Activated naive CD8-positive, alpha-beta T cell treated with anti-CD3 and anti-CD28 coated beads, Interleukin-2, amount 50 U/mL, for 24 hours (primary cell): ENCODE results near the gene PCDH8.
A peak's percentile ranks its signal among the peaks of the same experiment; 100 is the strongest.

Source experiments
- ATAC-seq: fragments of 150-1000 bp; cut with Tn5 transposase; one replicate; pipeline ENCODE4 v1.10.0; 2021
- DNase-seq: peaks from one replicate; pipeline ENCODE4 v3.0.0; 2021
- H3K27ac Mint-ChIP-seq: one replicate; pipeline ENCODE4 v1.8.0; 2021; ENCODE audit warnings: mild to moderate bottlenecking, mixed read lengths
- H3K27me3 Mint-ChIP-seq: one replicate; pipeline ENCODE4 v1.8.0; 2021; ENCODE audit warnings: mixed read lengths
- H3K36me3 Mint-ChIP-seq: one replicate; pipeline ENCODE4 v1.8.0; 2021; ENCODE audit warnings: low read depth, mixed read lengths
- H3K4me1 Mint-ChIP-seq: one replicate; pipeline ENCODE4 v1.8.0; 2021; ENCODE audit warnings: mixed read lengths
- H3K4me3 Mint-ChIP-seq: one replicate; pipeline ENCODE4 v1.8.0; 2021; ENCODE audit warnings: mild to moderate bottlenecking, moderate library complexity, mixed read lengths
- H3K9me3 Mint-ChIP-seq: one replicate; pipeline ENCODE4 v1.8.0; 2021; ENCODE audit warnings: mixed read lengths

The PCDH8 gene, protein sequence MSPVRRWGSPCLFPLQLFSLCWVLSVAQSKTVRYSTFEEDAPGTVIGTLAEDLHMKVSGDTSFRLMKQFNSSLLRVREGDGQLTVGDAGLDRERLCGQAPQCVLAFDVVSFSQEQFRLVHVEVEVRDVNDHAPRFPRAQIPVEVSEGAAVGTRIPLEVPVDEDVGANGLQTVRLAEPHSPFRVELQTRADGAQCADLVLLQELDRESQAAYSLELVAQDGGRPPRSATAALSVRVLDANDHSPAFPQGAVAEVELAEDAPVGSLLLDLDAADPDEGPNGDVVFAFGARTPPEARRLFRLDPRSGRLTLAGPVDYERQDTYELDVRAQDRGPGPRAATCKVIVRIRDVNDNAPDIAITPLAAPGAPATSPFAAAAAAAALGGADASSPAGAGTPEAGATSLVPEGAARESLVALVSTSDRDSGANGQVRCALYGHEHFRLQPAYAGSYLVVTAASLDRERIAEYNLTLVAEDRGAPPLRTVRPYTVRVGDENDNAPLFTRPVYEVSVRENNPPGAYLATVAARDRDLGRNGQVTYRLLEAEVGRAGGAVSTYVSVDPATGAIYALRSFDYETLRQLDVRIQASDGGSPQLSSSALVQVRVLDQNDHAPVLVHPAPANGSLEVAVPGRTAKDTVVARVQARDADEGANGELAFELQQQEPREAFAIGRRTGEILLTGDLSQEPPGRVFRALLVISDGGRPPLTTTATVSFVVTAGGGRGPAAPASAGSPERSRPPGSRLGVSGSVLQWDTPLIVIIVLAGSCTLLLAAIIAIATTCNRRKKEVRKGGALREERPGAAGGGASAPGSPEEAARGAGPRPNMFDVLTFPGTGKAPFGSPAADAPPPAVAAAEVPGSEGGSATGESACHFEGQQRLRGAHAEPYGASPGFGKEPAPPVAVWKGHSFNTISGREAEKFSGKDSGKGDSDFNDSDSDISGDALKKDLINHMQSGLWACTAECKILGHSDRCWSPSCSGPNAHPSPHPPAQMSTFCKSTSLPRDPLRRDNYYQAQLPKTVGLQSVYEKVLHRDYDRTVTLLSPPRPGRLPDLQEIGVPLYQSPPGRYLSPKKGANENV

DNA sequence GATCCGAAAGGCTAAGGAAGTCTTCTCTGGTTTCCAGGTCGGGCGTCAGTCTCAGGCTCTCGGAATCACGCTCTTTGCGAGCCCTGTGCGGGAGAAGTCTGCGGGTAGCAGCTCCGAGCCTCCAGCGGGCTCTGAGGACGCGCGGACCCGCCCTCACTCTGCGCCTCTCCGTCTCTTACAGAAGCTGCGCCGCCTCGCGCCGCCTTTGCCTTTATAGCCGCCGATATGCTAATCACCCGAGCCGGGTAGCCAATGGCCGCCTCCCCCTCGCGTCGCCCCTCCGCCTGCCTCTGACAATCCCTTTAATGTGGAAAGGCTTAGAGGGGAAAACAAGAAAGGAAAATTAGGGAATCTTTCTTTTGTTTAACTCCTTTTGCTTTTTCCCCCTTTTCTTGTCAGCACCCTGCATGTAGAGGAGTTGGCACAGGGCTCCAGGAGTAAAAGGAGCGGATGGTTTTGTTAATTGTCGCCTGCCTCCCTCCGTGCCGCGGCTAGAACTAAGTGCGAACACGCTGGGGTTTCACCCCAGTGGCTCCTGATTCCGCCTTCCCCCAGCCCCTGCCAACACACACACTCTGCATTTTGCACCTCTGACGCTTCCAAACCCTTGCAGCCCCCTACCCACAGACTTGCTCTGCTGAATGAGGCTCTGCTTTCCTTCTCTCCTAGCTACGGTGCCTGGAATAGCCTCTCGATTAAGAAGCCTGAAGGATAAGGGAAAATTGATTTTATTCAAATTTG lies at the start of gene PCDH8:
Gene PCDH8 (minus strand): TSS at position 186 of the 741 bp plus-strand sequence. CDS start 204 bp downstream, outside the sequence.
- Mint-ChIP-seq H3K9me3 (no peaks in the 10 kb centered on the region), H3K4me3 (no peak within 1 kb of the TSS), H3K27me3 (peaks cover 73% of the 10 kb centered on the region), H3K4me1 (peaks cover 22% of the 10 kb centered on the region), H3K27ac (no peak within 1 kb of the TSS), H3K36me3 (peaks cover 7% of the 10 kb centered on the region)
- ATAC-seq, result no peak
- DNase-seq, result peak; percentile 8

DNA sequence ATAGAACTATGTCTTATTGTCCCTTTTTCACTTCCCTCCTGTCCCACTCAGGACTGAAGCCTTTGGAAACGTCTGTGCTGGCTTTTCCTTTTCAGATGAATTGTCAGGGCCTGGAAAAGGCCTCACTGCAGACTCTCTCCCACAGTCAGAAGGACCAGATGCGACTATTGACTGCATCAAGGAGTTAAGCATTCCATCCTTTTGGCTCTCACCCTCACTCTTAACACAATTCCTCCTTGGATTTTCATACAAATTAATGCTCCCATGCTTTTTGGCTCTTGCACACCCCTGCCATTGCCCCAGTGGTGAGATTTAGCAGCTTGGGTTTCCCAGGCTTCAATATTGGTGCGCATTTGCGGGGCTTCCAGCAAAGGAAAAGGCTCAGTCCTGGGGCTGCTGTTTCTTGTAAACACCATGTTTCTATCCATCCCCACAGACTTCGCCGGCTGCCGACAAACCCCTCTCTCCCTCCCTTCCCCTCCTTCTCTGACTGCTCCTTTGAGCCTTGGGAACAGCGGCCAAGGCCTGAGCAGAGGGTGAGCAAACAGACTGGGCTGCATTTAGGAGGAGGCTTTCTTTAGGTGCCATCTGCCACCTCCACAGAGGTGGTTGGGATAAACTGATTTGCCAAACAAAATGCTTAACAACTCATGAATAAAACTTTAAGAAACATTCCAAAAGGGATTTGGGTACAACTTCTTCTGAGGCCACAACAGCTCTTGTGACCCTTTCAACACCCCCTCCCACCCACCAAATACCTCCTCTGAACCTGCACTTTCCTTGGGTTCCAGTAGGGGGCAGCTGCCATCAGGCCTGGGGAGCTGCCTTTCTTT lies 48.6 kb upstream of the PCDH8 start:
- no peaks in the 10 kb centered on the region for H3K4me1 Mint-ChIP-seq
- no peaks in the 10 kb centered on the region for H3K9me3 Mint-ChIP-seq
- ATAC-seq (no peak), DNase-seq (no peak)
- no peaks in the 10 kb centered on the region for H3K36me3 Mint-ChIP-seq
- no peaks in the 10 kb centered on the region for H3K27me3 Mint-ChIP-seq
- no peak overlapping the region for H3K27ac Mint-ChIP-seq
- no peak overlapping the region for H3K4me3 Mint-ChIP-seq

DNA sequence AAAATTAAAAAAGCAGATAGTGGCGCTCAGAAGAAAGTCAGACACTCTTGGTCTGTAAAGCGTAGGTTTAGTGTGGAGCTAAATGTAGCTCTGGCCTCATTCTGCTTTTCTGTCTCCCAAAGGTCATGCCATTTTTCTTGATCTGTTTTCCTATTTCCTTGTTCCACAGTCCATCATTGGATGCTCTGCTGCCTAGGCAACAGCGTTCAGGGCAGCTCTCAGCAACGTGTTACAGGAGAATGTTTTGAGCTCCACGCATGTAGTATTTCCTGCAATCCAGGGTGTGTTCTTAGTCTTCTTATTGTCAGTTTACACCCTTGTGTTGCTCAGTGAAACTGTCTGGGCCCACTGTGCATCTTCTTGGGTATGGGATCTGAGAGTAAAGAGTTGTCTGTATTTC lies 46.0 kb upstream of the PCDH8 start:
- no peak overlapping the region for H3K4me3 Mint-ChIP-seq
- ATAC-seq (no peak), DNase-seq (no peak)
- no peak overlapping the region for H3K27ac Mint-ChIP-seq
- no peaks in the 10 kb centered on the region for H3K27me3 Mint-ChIP-seq
- H3K36me3 Mint-ChIP-seq, result no peaks in the 10 kb centered on the region
- no peaks in the 10 kb centered on the region for H3K9me3 Mint-ChIP-seq
- H3K4me1 Mint-ChIP-seq, result no peaks in the 10 kb centered on the region

DNA sequence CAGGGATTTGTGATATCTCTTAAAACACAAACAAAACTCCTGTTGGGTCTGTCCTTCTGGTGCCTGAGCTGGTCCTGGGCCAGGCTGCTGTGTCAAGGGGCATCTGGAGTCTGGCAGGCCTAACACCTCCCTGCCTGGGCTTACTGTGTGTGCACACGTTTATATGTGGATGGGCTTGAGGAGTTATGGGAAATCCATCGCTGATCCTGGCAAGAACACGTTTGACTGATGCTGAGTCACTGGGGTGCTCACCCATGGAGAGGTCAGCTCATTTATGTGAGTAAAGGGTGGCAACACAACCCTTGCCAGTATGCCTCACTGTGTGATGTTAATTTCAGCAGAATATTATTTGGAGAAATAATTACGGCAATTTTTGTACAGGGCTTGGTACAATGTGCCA lies 44.5 kb upstream of the PCDH8 start:
- ATAC-seq (no peak), DNase-seq (no peak)
- Mint-ChIP-seq H3K27me3 (no peaks in the 10 kb centered on the region), H3K4me1 (no peaks in the 10 kb centered on the region), H3K4me3 (no peak overlapping the region), H3K36me3 (no peaks in the 10 kb centered on the region), H3K27ac (no peak overlapping the region), H3K9me3 (no peaks in the 10 kb centered on the region)

DNA sequence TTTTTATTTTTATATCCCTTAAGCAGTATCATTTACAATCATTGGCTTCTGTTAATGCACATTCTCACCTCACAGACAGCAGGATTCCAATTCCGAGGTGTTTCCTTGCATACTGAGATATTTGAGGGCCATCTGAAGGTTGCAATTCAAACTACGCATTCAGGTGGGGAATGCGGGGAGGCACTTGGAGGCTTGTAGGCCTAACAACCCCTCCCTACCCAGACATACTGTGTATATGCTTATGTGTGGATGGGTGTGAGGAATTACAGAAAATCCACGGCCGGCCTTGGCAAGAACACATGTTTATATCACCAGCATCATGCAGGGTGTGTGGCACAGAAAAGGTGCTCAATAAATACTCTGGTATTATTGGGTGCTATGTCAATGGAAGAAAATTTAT lies 43.3 kb upstream of the PCDH8 start:
- no peak for ATAC-seq
- Mint-ChIP-seq H3K4me3 (no peak overlapping the region), H3K27me3 (no peaks in the 10 kb centered on the region), H3K36me3 (no peaks in the 10 kb centered on the region), H3K27ac (no peak overlapping the region), H3K4me1 (no peaks in the 10 kb centered on the region), H3K9me3 (no peaks in the 10 kb centered on the region)
- DNase-seq, result no peak

DNA sequence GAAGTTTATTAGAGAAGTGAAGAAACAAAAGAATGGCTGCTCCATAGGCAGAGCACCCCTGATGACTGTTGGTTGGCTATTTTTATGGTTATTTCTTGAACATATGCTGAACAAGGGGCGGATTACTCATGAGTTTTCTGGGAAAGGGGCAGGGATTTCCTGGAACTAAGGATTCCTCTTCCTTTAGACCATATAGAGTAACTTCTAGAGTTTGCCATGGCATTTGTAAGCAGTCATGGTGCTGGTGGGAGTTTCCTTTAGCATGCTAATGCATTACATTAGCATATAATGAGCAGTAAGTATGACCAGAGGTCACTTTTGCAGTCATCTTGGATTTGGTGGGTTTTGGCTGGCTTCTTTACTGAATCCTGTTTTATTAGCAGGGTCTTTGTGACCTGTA lies 38.7 kb upstream of the PCDH8 start:
- Mint-ChIP-seq H3K27ac (no peak overlapping the region), H3K27me3 (peaks cover 4% of the 10 kb centered on the region)
- ATAC-seq, result no peak

DNA sequence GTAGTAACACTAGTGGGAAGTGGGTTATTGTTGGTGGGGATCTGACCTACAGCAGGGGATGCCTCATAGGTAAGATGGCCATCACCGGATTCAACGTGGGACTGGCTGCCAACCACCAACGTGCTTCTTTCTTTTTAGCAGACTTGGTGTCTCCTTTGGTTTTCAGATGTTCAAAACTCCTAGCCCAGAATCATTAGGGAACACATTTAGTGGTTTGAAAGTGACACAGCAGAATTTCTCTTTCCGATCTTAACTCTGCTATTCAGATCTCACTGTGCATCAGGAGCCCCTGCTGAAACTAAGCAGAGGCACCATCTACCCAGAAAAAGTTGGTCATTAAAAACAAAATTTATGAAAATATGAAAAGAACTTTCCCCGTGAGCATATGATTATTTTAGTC lies 36.7 kb upstream of the PCDH8 start:
- Mint-ChIP-seq H3K4me1 (no peaks in the 10 kb centered on the region), H3K36me3 (no peaks in the 10 kb centered on the region), H3K27ac (no peak overlapping the region), H3K4me3 (no peak overlapping the region), H3K9me3 (no peaks in the 10 kb centered on the region), H3K27me3 (peaks cover 7% of the 10 kb centered on the region)
- no peak for DNase-seq
- ATAC-seq, result no peak

More for the DNA sequence above, 38.7 kb upstream of the PCDH8 start:
- no peak for DNase-seq
- Mint-ChIP-seq H3K4me1 (no peaks in the 10 kb centered on the region), H3K4me3 (no peak overlapping the region), H3K36me3 (no peaks in the 10 kb centered on the region), H3K9me3 (no peaks in the 10 kb centered on the region)

DNA sequence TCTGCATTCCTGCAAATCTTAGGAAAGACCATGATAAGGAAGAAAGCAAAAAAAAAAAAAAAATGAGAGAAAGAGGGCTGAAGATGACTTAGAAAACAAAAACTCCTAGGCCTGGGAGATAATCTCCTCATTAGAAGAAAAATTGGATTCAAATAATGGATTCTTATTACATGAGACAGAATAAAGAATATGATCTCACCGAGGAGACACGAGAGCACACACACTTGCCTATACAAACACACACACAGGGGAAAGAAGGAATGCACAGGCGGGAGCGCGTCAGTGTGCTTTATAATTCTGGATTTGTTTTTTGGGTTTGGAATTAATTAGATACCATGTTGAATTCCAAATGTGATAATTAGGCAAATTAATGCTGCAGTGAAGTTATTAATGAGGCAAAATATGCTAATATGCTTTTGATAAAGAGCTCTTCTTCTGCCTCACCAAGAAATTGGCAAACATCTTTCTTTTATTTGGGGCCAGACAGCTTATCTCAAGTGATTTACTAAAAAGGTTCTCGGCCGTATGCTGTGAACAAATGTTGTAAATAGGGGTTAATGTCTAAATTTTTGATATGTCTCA lies 36.1 kb upstream of the PCDH8 start:
- Mint-ChIP-seq H3K4me3 (no peak overlapping the region), H3K9me3 (no peaks in the 10 kb centered on the region), H3K27ac (no peak overlapping the region), H3K36me3 (no peaks in the 10 kb centered on the region), H3K4me1 (no peaks in the 10 kb centered on the region), H3K27me3 (peaks cover 12% of the 10 kb centered on the region)
- DNase-seq (no peak), ATAC-seq (no peak)

DNA sequence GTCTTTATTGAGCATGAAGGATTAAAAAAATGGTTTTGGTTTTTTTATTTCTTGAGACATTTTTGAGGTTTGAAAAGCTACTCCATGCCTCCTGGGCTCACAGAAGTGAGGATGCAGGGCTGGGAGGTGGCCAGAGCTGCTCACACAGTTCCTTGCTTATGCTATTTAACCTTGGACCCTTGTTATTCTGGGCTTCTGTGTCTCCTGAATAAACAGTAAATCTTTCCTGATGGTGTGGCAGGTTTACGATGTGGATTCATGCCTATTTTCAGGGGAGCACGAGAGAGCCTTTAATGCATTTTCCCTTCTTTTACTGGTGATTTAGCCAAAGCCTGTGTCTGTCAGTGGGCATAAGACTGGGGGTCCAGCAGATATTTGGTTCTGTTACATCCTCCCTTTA lies 34.3 kb upstream of the PCDH8 start:
- Mint-ChIP-seq H3K4me3 (no peak overlapping the region), H3K4me1 (no peaks in the 10 kb centered on the region), H3K36me3 (no peaks in the 10 kb centered on the region), H3K9me3 (peaks cover 5% of the 10 kb centered on the region), H3K27me3 (peaks cover 15% of the 10 kb centered on the region), H3K27ac (no peak overlapping the region)
- ATAC-seq, result no peak
- no peak for DNase-seq

DNA sequence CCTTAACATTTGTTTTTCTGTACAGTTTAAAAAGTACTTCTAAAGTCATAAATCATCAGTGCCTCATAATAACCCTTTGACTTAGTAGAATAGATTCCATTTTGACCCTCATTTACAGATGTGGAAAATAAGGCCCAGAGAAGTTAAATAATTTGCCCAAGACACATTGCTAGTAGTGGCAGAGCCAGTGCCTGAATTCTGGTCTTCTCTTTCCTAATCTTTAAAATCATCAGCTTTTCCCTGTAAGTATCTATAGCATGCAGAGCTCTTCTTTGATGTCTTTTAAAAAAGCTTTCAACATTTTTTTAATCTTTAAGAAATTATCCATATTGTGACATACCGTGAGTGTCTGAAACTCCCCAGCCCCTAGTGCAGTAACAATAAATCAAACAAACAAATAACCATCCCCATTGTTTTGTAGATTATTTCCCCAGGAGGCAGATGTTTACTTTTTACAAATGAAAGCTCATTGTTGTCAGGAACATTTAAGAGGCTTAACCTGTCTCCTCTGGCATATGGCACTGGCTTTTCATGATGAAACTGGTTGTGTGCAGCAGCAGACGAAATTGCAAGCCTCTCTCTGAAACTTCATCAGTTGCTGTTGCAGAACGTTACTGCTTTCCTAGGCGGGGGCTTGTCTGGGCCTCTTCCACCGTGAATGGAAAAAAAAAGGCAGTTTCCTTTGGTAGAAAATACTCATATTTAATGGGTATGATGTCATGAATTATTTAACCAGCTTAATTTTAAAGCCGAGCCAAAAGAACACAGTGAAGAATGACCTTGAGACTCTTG lies 31.7 kb upstream of the PCDH8 start:
- ATAC-seq, result no peak
- H3K9me3 Mint-ChIP-seq, result peaks cover 16% of the 10 kb centered on the region
- H3K27me3 Mint-ChIP-seq, result peaks cover 20% of the 10 kb centered on the region
- no peak overlapping the region for H3K27ac Mint-ChIP-seq
- no peak for DNase-seq
- no peak overlapping the region for H3K4me3 Mint-ChIP-seq
- H3K4me1 Mint-ChIP-seq, result no peaks in the 10 kb centered on the region
- H3K36me3 Mint-ChIP-seq, result peaks cover 2% of the 10 kb centered on the region

DNA sequence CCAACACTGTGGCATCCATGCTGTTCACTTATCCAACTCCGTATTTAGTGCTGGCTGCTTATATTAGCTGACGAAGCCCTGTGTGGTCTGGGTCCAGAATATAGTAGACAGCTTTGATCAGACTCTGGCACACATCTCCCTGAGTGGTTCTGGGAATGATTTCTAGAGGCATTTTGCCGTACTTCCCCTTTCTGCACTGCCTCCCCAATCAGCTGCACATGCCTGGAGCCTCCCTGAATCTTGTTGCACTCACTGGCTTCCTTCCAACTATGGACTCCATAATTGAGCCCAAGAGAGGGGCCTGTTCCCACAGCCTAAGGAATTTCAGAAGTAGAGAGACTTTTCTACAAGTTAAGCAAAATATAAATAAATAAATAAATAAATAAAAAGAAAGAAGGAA lies 30.4 kb upstream of the PCDH8 start:
- DNase-seq, result no peak
- no peaks in the 10 kb centered on the region for H3K4me1 Mint-ChIP-seq
- no peak overlapping the region for H3K27ac Mint-ChIP-seq
- H3K4me3 Mint-ChIP-seq, result no peak overlapping the region
- peaks cover 16% of the 10 kb centered on the region for H3K27me3 Mint-ChIP-seq
- H3K9me3 Mint-ChIP-seq, result peaks cover 26% of the 10 kb centered on the region
- no peak for ATAC-seq
- H3K36me3 Mint-ChIP-seq, result peaks cover 2% of the 10 kb centered on the region

DNA sequence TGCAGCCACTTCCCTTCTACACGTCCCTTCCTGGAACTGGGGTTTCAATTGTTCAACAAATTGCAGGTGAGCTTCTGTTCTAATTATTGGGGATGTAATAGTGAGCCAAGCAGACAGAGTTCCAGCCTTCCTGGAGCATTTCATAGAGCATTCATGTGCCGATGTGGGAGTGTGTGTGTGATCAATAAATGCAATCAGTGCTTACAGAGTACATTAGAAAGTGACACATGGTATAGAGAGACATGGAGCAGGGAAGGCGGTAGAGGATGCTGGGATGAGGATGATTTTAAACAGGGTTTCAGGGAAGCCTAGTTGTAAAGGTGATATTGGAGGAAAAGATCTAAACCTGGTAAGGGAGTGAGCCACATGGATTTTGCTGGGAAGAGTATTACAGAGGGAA lies 21.7 kb upstream of the PCDH8 start:
- peaks cover 9% of the 10 kb centered on the region for H3K27me3 Mint-ChIP-seq
- no peak overlapping the region for H3K27ac Mint-ChIP-seq
- H3K4me3 Mint-ChIP-seq, result no peak overlapping the region
- DNase-seq (no peak), ATAC-seq (no peak)
- H3K36me3 Mint-ChIP-seq, result peaks cover 1% of the 10 kb centered on the region
- no peaks in the 10 kb centered on the region for H3K4me1 Mint-ChIP-seq
- peaks cover 17% of the 10 kb centered on the region for H3K9me3 Mint-ChIP-seq

DNA sequence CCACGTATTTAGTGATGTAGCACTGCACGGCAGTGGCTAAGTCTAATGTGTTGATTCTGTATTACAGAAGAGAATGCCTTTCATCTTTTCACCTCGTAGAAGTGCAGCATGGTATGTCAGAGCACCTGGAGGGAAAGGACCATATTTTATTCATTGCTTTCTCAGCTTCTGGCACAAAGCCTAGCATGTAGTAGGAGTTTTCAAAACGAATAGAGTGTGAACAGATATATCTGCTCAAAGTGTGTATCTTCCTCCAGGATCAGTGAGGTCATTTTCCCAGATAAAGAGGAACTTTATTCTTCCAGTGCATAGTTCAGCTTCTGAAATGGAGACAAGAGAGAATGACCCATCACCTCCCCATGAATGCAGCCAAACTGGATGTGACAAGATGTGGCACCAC lies 21.2 kb upstream of the PCDH8 start:
- Mint-ChIP-seq H3K4me3 (no peak overlapping the region), H3K27ac (no peak overlapping the region), H3K36me3 (peaks cover 1% of the 10 kb centered on the region), H3K9me3 (peaks cover 13% of the 10 kb centered on the region), H3K27me3 (peaks cover 9% of the 10 kb centered on the region), H3K4me1 (no peaks in the 10 kb centered on the region)
- no peak for ATAC-seq
- DNase-seq, result no peak
